HepG2 (cell line): ENCODE results near the gene LHX1. TPM values are rescaled to one million over a fixed set of nuclear protein-coding genes. Genes with fewer than 3 reads are reported as not detected.

Source experiments
- ATAC-seq: fragments of 200-7000 bp; cut with Tn5 transposase; 3 replicates; pipeline ENCODE4 v1.9.1; 2020; ENCODE audit warnings: mild to moderate bottlenecking, moderate library complexity
- BruUV-seq: library from RNA; stranded (reverse); fragments of 400-500 nt; replicated peaks from 2 replicates; lab custom pipeline; 2021; lab: Mats Ljungman, UMichigan
- CTCF ChIA-PET: fragments of 300-600 bp; formaldehyde crosslinking; extraction: SDS; loops from one replicate; lab custom pipeline; 2021; ENCODE audit warnings: low total read pairs, inconsistent platforms, low intra/inter-chr PET ratio; lab: Yijun Ruan, JAX
- POLR2A ChIA-PET: fragments of 350-600 bp; sonication (Branson Sonifier 250); formaldehyde crosslinking; loops from one replicate; lab custom pipeline; 2020; ENCODE audit warnings: antibody characterized with exemption, inconsistent platforms; lab: Yijun Ruan, JAX
- DNase-seq: peaks from one replicate; pipeline ENCODE4 v3.0.0-alpha.2; 2015; ENCODE audit warnings: low spot score
- FAIRE-seq: peaks from 3 replicates; lab custom pipeline; 2011; peaks lifted over from hg19 to GRCh38; lab: Jason Lieb, UNC
- H2AFZ ChIP-seq: one replicate; pipeline ENCODE4 v1.6.1; 2011; ENCODE audit warnings: low read length, inconsistent platforms
- H3K27ac ChIP-seq: fragments of 300-600 bp; 3 replicates; pipeline ENCODE4 v1.8.0; 2011; ENCODE audit warnings: mixed run types, mild to moderate bottlenecking, mixed read lengths, low read length, inconsistent platforms; ENCODE audit not compliant: insufficient read depth; ENCODE audit errors: extremely low read length
- H3K27me3 ChIP-seq, 2 experiments: fragments of 200-600 bp in 1 of 2; 2 replicates in 1 of 2; 3 replicates in 1 of 2; pipeline versions ENCODE4 v1.6.0 to v1.8.0; 2011; ENCODE audit warnings: low read length in 2 of 2, mild to moderate bottlenecking in 2 of 2, moderate library complexity in 2 of 2, inconsistent platforms in 1 of 2; ENCODE audit not compliant: insufficient read depth in 2 of 2, control insufficient read depth in 1 of 2
- H3K36me3 ChIP-seq, 2 experiments: fragments of 200-600 bp in 1 of 2; replicated peaks in 1 of 2; 2 replicates in 1 of 2; 3 replicates in 1 of 2; pipeline versions ENCODE4 v1.5.1 to v1.8.0; 2011; ENCODE audit warnings: low read length in 2 of 2, inconsistent platforms in 1 of 2; ENCODE audit not compliant: insufficient read depth in 2 of 2, control insufficient read depth in 1 of 2
- H3K4me1 ChIP-seq: 2 replicates; pipeline ENCODE4 v1.5.1; 2012; ENCODE audit warnings: low read length, inconsistent platforms; ENCODE audit not compliant: insufficient read depth
- H3K4me2 ChIP-seq: 2 replicates; pipeline ENCODE4 v1.6.0; 2011; ENCODE audit warnings: low read depth, low read length, inconsistent platforms
- H3K4me3 ChIP-seq, 3 experiments: fragments of 200-600 bp in 1 of 3; sonication (generic), shearing (Covaris generic) in 1 of 3; replicated peaks in 1 of 3; 2 replicates each; pipeline ENCODE4 v1.5.1; 2011 to 2016; ENCODE audit warnings: low read length in 3 of 3, inconsistent platforms in 2 of 3, low read depth in 2 of 3, mild to moderate bottlenecking in 2 of 3, control low read depth in 1 of 3, mixed read lengths in 1 of 3; ENCODE audit not compliant: insufficient read depth in 1 of 3
- H3K79me2 ChIP-seq: one replicate; pipeline ENCODE4 v1.6.1; 2011; ENCODE audit warnings: low read length, inconsistent platforms; ENCODE audit not compliant: insufficient read depth
- H3K9ac ChIP-seq: 2 replicates; pipeline ENCODE4 v1.6.0; 2011; ENCODE audit warnings: mild to moderate bottlenecking, low read depth, low read length, inconsistent platforms; ENCODE audit not compliant: insufficient read depth
- H3K9me3 ChIP-seq: 2 replicates; pipeline ENCODE4 v1.5.1; 2012; ENCODE audit warnings: mild to moderate bottlenecking, low read length
- H4K20me1 ChIP-seq: 2 replicates; pipeline ENCODE4 v1.6.0; 2011; ENCODE audit warnings: inconsistent platforms, mild to moderate bottlenecking, low read length, moderate library complexity; ENCODE audit not compliant: insufficient read depth
- ATF1 ChIP-seq: IDR thresholded peaks from 2 replicates; pipeline ENCODE4 v1.6.1; 2016; ENCODE audit warnings: mild to moderate bottlenecking, control low read depth
- FOXP4 ChIP-seq: sonication (generic); formaldehyde crosslinking; IDR thresholded peaks from 2 replicates; pipeline ENCODE4 v1.4.0; 2020; ENCODE audit warnings: missing genetic modification reagents
- HOXA7 ChIP-seq: sonication (generic); formaldehyde crosslinking; IDR thresholded peaks from 2 replicates; pipeline ENCODE4 v1.8.1; 2022; ENCODE audit warnings: mild to moderate bottlenecking, missing genetic modification reagents, moderate library complexity
- KDM1A ChIP-seq: IDR thresholded peaks from 2 replicates; pipeline ENCODE4 v1.6.1; 2016; ENCODE audit warnings: missing compliant biosample characterization
- MLLT10 ChIP-seq: sonication (generic); formaldehyde crosslinking; IDR thresholded peaks from 2 replicates; pipeline ENCODE4 v1.4.0; 2020; ENCODE audit warnings: missing genetic modification reagents
- MXD4 ChIP-seq: IDR thresholded peaks from 2 replicates; pipeline ENCODE4 v1.6.1; 2016; ENCODE audit warnings: mild to moderate bottlenecking, missing biosample characterization, missing genetic modification reagents
- RORA ChIP-seq: sonication (generic); formaldehyde crosslinking; IDR thresholded peaks from 2 replicates; pipeline ENCODE4 v1.5.0; 2020; ENCODE audit warnings: mild to moderate bottlenecking, missing genetic modification reagents, moderate library complexity
- SETDB1 ChIP-seq: sonication (generic); formaldehyde crosslinking; IDR thresholded peaks from 2 replicates; pipeline ENCODE4 v1.5.1; 2020; ENCODE audit warnings: missing genetic modification reagents, mild to moderate bottlenecking, borderline replicate concordance
- YY1 ChIP-seq: IDR thresholded peaks from 2 replicates; pipeline ENCODE4 v1.6.1; 2011; ENCODE audit warnings: low read length, low read depth, moderate library complexity, mild to moderate bottlenecking; ENCODE audit not compliant: insufficient read depth, insufficient replicate concordance
- ZNF232 ChIP-seq: sonication (generic); formaldehyde crosslinking; IDR thresholded peaks from 2 replicates; pipeline ENCODE4 v1.4.0; 2020; ENCODE audit warnings: missing genetic modification reagents, borderline replicate concordance
- ZNF333 ChIP-seq: sonication (generic); formaldehyde crosslinking; IDR thresholded peaks from 2 replicates; pipeline ENCODE4 v1.4.0; 2020; ENCODE audit warnings: mild to moderate bottlenecking, missing genetic modification reagents, borderline replicate concordance
- ZNF460 ChIP-seq: sonication (generic); formaldehyde crosslinking; IDR thresholded peaks from 2 replicates; pipeline ENCODE4 v1.5.1; 2020; ENCODE audit warnings: missing genetic modification reagents, mild to moderate bottlenecking, borderline replicate concordance
- ZNF556 ChIP-seq: sonication (generic); formaldehyde crosslinking; IDR thresholded peaks from 2 replicates; pipeline ENCODE4 v1.4.0; 2020; ENCODE audit warnings: mild to moderate bottlenecking, missing genetic modification reagents, borderline replicate concordance
- ZNF652 ChIP-seq: IDR thresholded peaks from 2 replicates; pipeline ENCODE4 v1.6.1; 2016; ENCODE audit warnings: low read depth, borderline replicate concordance
- WGBS: methylation state at CpG from one replicate; pipeline ENCODE4 v1.1.6; 2017; ENCODE audit warnings: low lambda C conversion rate; 5-methylcytosine and 5-hydroxymethylcytosine counted together
- in situ Hi-C: cut with HindIII; loops from 2 replicates; pipeline ENCODE4 v1.10.0; 2017; ENCODE audit warnings: low pct_unique_long_range_greater_than_20kb; ENCODE audit not compliant: extremely low pct_ligation_motif_present
- intact Hi-C: fragments of 100-400 bp; cut with micrococcal nuclease; formaldehyde crosslinking; loops from one replicate; pipeline ENCODE4 v1.10.0; 2022; ENCODE audit not compliant: unreplicated experiment
- polyA plus RNA-seq, 8 experiments: library from polyadenylated mRNA; depleted of rRNA in 3 of 8; stranded (reverse) in 7 of 8; unstranded in 1 of 8; fragments of >200 nt; fragmentation: Illumina TruSeq in 4 of 8; extraction: Trizol in 4 of 8; gene quantifications; 2 replicates each; pipeline versions ENCODE4 v1.2.1 to v1.2.3, GENCODE V29; 2011 to 2016; ENCODE audit warnings: low read depth in 4 of 8, missing spikeins in 1 of 8, mixed read lengths in 1 of 8; ENCODE audit not compliant: insufficient read depth in 1 of 8
- total RNA-seq, 5 experiments: library from RNA; depleted of rRNA; stranded (reverse); fragments of >200 nt; fragmentation: Illumina TruSeq; extraction: Trizol; gene quantifications; 2 replicates each; pipeline ENCODE4 v1.2.3, GENCODE V29; 2016; ENCODE audit warnings: low read depth in 1 of 5
- TF ChIP-seq, protein P1 (sequence below): sonication (generic); formaldehyde crosslinking; IDR thresholded peaks from 2 replicates; pipeline ENCODE4 v1.4.0; 2020; ENCODE audit warnings: missing genetic modification reagents, mild to moderate bottlenecking, borderline replicate concordance
- TF ChIP-seq, protein P2 (sequence below): conservative IDR thresholded peaks from 2 replicates; pipeline ENCODE4 v1.6.1; 2018; ENCODE audit warnings: missing genetic modification reagents

Gene LHX1
- total and polyA plus RNA-seq, 2 of the 13 experiments (the other 11 are each of a cell fraction or from before 2014, with no cell fraction given): not detected

- H3K79me2 ChIP-seq: no peaks in the 10 kb centered on the region
- H3K36me3 ChIP-seq: no peaks in the 10 kb centered on the region
- intact Hi-C loops: no loop called here
- FAIRE-seq: no peak
- no peak overlapping the region for H3K4me3 ChIP-seq
- ChIA-PET CTCF (no interaction called here), POLR2A (no interaction called here)
- no TSS peak for BruUV-seq
- no peak for ATAC-seq
- no peak for DNase-seq
- no peak overlapping the region for H3K27ac ChIP-seq
- TF ChIP-seq ZNF333 (CRISPR knock-in tag): no peak
- TF ChIP-seq ZNF556 (CRISPR knock-in tag): no peak
- no peak for TF ChIP-seq ATF1 (CRISPR knock-in tag)
- TF ChIP-seq, protein P1, sequence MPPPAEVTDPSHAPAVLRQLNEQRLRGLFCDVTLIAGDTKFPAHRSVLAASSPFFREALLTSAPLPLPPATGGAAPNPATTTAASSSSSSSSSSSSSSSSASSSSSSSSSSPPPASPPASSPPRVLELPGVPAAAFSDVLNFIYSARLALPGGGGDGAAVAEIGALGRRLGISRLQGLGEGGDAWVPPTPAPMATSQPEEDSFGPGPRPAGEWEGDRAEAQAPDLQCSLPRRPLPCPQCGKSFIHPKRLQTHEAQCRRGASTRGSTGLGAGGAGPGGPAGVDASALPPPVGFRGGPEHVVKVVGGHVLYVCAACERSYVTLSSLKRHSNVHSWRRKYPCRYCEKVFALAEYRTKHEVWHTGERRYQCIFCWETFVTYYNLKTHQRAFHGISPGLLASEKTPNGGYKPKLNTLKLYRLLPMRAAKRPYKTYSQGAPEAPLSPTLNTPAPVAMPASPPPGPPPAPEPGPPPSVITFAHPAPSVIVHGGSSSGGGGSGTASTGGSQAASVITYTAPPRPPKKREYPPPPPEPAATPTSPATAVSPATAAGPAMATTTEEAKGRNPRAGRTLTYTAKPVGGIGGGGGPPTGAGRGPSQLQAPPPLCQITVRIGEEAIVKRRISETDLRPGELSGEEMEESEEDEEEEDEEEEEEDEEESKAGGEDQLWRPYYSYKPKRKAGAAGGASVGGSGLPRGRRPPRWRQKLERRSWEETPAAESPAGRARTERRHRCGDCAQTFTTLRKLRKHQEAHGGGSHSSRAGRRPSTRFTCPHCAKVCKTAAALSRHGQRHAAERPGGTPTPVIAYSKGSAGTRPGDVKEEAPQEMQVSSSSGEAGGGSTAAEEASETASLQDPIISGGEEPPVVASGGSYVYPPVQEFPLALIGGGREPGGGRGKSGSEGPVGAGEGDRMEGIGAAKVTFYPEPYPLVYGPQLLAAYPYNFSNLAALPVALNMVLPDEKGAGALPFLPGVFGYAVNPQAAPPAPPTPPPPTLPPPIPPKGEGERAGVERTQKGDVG: no peak
- TF ChIP-seq KDM1A (CRISPR knock-in tag): no peak
- no peak for TF ChIP-seq ZNF652 (CRISPR knock-in tag)
- no peak for TF ChIP-seq MXD4 (CRISPR knock-in tag)
- TF ChIP-seq, protein P2, sequence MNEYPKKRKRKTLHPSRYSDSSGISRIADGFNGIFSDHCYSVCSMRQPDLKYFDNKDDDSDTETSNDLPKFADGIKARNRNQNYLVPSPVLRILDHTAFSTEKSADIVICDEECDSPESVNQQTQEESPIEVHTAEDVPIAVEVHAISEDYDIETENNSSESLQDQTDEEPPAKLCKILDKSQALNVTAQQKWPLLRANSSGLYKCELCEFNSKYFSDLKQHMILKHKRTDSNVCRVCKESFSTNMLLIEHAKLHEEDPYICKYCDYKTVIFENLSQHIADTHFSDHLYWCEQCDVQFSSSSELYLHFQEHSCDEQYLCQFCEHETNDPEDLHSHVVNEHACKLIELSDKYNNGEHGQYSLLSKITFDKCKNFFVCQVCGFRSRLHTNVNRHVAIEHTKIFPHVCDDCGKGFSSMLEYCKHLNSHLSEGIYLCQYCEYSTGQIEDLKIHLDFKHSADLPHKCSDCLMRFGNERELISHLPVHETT (CRISPR knock-in tag): no peak
- TF ChIP-seq ZNF232 (CRISPR knock-in tag): no peak
- TF ChIP-seq SETDB1 (CRISPR knock-in tag): no peak
- no peak for TF ChIP-seq YY1
- no peak for TF ChIP-seq MLLT10 (CRISPR knock-in tag)
- no peak for TF ChIP-seq FOXP4 (CRISPR knock-in tag)
- no peak for TF ChIP-seq ZNF460 (CRISPR knock-in tag)
- no peak for TF ChIP-seq RORA (CRISPR knock-in tag)
- TF ChIP-seq HOXA7 (CRISPR knock-in tag): no peak
- in situ Hi-C loops: no loop called here
- H3K9ac ChIP-seq: no peak overlapping the region
- H4K20me1 ChIP-seq: no peaks in the 10 kb centered on the region
- H3K4me2 ChIP-seq: no peak overlapping the region
- H2AFZ ChIP-seq: no peak overlapping the region
- WGBS: 8% methylated on average over 3 of the region's 3 CpGs
- peaks cover 0 to 10% of the 10 kb centered on the region in 2 experiments; a peak in 1 of 5 replicates for H3K27me3 ChIP-seq
- no peaks in the 10 kb centered on the region; the same call in 1 of the 2 replicates for H3K4me1 ChIP-seq
- no peaks in the 10 kb centered on the region for H3K9me3 ChIP-seq
Measured at GRCh38 chr17:36911001-36911400, 26.3 kb upstream of the LHX1 start.
